IMR-90 (cell line): ENCODE measurements around the gene GAREM1. TPM values are rescaled to one million over a fixed set of nuclear protein-coding genes. Genes with fewer than 3 reads are reported as not detected.

Experiments used
- ATAC-seq: fragments of 200-7000 bp; cut with Tn5 transposase; 2 replicates; pipeline ENCODE4 v1.9.1; 2020; ENCODE audit warnings: low read depth, mild to moderate bottlenecking, moderate library complexity
- BruUV-seq: library from RNA; stranded (reverse); fragments of 400-500 nt; replicated peaks from 2 replicates; lab custom pipeline; 2021; lab: Mats Ljungman, UMichigan
- CTCF ChIA-PET: fragments of 300-600 bp; formaldehyde crosslinking; extraction: SDS; loops from one replicate; lab custom pipeline; 2021; ENCODE audit warnings: antibody characterized with exemption; lab: Yijun Ruan, JAX
- POLR2A ChIA-PET: fragments of 300-600 bp; sonication (Branson Sonifier 250); formaldehyde crosslinking; loops from one replicate; lab custom pipeline; 2022; ENCODE audit warnings: antibody characterized with exemption; ENCODE audit not compliant: unreplicated experiment; lab: Charles Lee
- DNase-seq: peaks from one replicate; pipeline ENCODE4 v3.0.0; 2013
- H2AFZ ChIP-seq: replicated peaks from 2 replicates; pipeline ENCODE3; 2013; ENCODE audit warnings: low read length, mild to moderate bottlenecking; ENCODE audit not compliant: poor library complexity
- H2AK5ac ChIP-seq: 2 replicates; pipeline ENCODE4 v1.6.1; 2013; ENCODE audit warnings: low read depth, low read length, inconsistent platforms
- H2AK9ac ChIP-seq: replicated peaks from 2 replicates; pipeline ENCODE3; 2013; ENCODE audit warnings: mild to moderate bottlenecking, low read depth, low read length, moderate library complexity; ENCODE audit not compliant: poor library complexity
- H2BK120ac ChIP-seq: 2 replicates; pipeline ENCODE4 v1.6.1; 2013; ENCODE audit warnings: low read depth, low read length, inconsistent platforms
- H2BK15ac ChIP-seq: 3 replicates; pipeline ENCODE4 v1.6.1; 2013; ENCODE audit warnings: low read depth, low read length, inconsistent platforms
- H2BK20ac ChIP-seq: 2 replicates; pipeline ENCODE4 v1.6.1; 2013; ENCODE audit warnings: low read depth, mild to moderate bottlenecking, inconsistent platforms, low read length, moderate library complexity
- H2BK5ac ChIP-seq: 2 replicates; pipeline ENCODE4 v1.6.1; 2013; ENCODE audit warnings: mild to moderate bottlenecking, low read depth, low read length, inconsistent platforms; ENCODE audit not compliant: poor library complexity, severe bottlenecking
- H3K14ac ChIP-seq: replicated peaks from 2 replicates; pipeline ENCODE4 v1.6.1; 2013; ENCODE audit warnings: low read depth, low read length, inconsistent platforms
- H3K18ac ChIP-seq: 2 replicates; pipeline ENCODE4 v1.6.1; 2013; ENCODE audit warnings: low read depth, low read length, control low read depth
- H3K23ac ChIP-seq: 2 replicates; pipeline ENCODE4 v1.6.1; 2013; ENCODE audit warnings: low read depth, low read length, inconsistent platforms
- H3K27ac ChIP-seq: 2 replicates; pipeline ENCODE4 v1.5.1; 2013; ENCODE audit warnings: mild to moderate bottlenecking, control low read depth, low read length; ENCODE audit not compliant: insufficient read depth
- H3K27me3 ChIP-seq: 2 replicates; pipeline ENCODE4 v1.6.1; 2013; ENCODE audit warnings: low read length; ENCODE audit not compliant: control insufficient read depth, insufficient read depth
- H3K36me3 ChIP-seq: 2 replicates; pipeline ENCODE4 v1.6.1; 2013; ENCODE audit warnings: low read length, mixed read lengths; ENCODE audit not compliant: control insufficient read depth, insufficient read depth
- H3K4ac ChIP-seq: 2 replicates; pipeline ENCODE4 v1.6.1; 2013; ENCODE audit warnings: low read depth, low read length, inconsistent platforms
- H3K4me1 ChIP-seq: 2 replicates; pipeline ENCODE4 v1.6.1; 2013; ENCODE audit warnings: low read length, mixed read lengths; ENCODE audit not compliant: control insufficient read depth, insufficient read depth
- H3K4me2 ChIP-seq: 2 replicates; pipeline ENCODE4 v1.6.1; 2013; ENCODE audit warnings: low read depth, mild to moderate bottlenecking, control low read depth, low read length, moderate library complexity
- H3K4me3 ChIP-seq: 2 replicates; pipeline ENCODE4 v1.5.1; 2013; ENCODE audit warnings: low read depth, mild to moderate bottlenecking, control low read depth, low read length, moderate library complexity; ENCODE audit not compliant: insufficient read depth
- H3K56ac ChIP-seq: 2 replicates; pipeline ENCODE4 v1.6.1; 2013; ENCODE audit warnings: low read length, inconsistent platforms; ENCODE audit not compliant: insufficient read depth; ENCODE audit errors: extremely low read depth
- H3K79me1 ChIP-seq, 2 experiments: 2 replicates each; pipeline ENCODE4 v1.6.1; 2013; ENCODE audit warnings: low read length in 2 of 2, inconsistent platforms in 1 of 2, low read depth in 1 of 2
- H3K9ac ChIP-seq: 2 replicates; pipeline ENCODE4 v1.6.1; 2013; ENCODE audit warnings: low read depth, low read length, control low read depth
- H3K9me1 ChIP-seq: 2 replicates; pipeline ENCODE4 v1.6.1; 2013; ENCODE audit warnings: low read length, inconsistent platforms; ENCODE audit not compliant: insufficient read depth
- H3K9me3 ChIP-seq: 2 replicates; pipeline ENCODE4 v1.6.1; 2013; ENCODE audit warnings: low read length; ENCODE audit not compliant: control insufficient read depth, insufficient read depth
- H4K20me1 ChIP-seq: 2 replicates; pipeline ENCODE4 v1.6.1; 2013; ENCODE audit warnings: low read length, inconsistent platforms; ENCODE audit not compliant: insufficient read depth
- H4K5ac ChIP-seq: 2 replicates; pipeline ENCODE4 v1.6.1; 2013; ENCODE audit warnings: mild to moderate bottlenecking, low read depth, low read length, control low read depth
- H4K8ac ChIP-seq, 2 experiments: 2 replicates each; pipeline ENCODE4 v1.6.1; 2013; ENCODE audit warnings: low read depth in 2 of 2, low read length in 2 of 2, control low read depth in 1 of 2, inconsistent platforms in 1 of 2
- H4K91ac ChIP-seq: 2 replicates; pipeline ENCODE4 v1.6.1; 2013; ENCODE audit warnings: low read depth, low read length, inconsistent platforms; ENCODE audit not compliant: insufficient read depth
- CTCF ChIP-seq: conservative IDR thresholded peaks from 2 replicates; pipeline ENCODE4 v1.5.1; 2012; ENCODE audit warnings: mild to moderate bottlenecking, low read depth, low read length, improper control_type of control experiment
- ELK1 ChIP-seq: fragments of 150-350 bp; IDR thresholded peaks from 2 replicates; pipeline ENCODE4 v1.6.1; 2016; ENCODE audit warnings: low read depth, mild to moderate bottlenecking, low read length, moderate library complexity, borderline replicate concordance
- FOS ChIP-seq: fragments of 150-350 bp; IDR thresholded peaks from 2 replicates; pipeline ENCODE4 v1.6.1; 2016; ENCODE audit warnings: low read depth, low read length
- NFE2L2 ChIP-seq: fragments of 150-350 bp; IDR thresholded peaks from 2 replicates; pipeline ENCODE4 v1.6.1; 2016; ENCODE audit warnings: low read depth, mild to moderate bottlenecking, low read length
- POLR2A ChIP-seq: IDR thresholded peaks from 2 replicates; pipeline ENCODE4 v1.6.1; 2012; ENCODE audit warnings: mild to moderate bottlenecking, low read depth, low read length
- SMC3 ChIP-seq: fragments of 150-350 bp; IDR thresholded peaks from 2 replicates; pipeline ENCODE4 v1.6.1; 2016; ENCODE audit warnings: low read depth, mild to moderate bottlenecking, antibody characterized with exemption, low read length, moderate library complexity
- USF2 ChIP-seq: fragments of 150-350 bp; IDR thresholded peaks from 2 replicates; pipeline ENCODE4 v1.6.1; 2017; ENCODE audit warnings: mild to moderate bottlenecking, antibody characterized with exemption, low read length, low read depth
- WGBS, 2 experiments: methylation state at CpG; one replicate each; pipeline versions ENCODE4 v1.1.5 to v1.1.7; 2013; ENCODE audit warnings: missing lambda C conversion rate in 2 of 2; ENCODE audit not compliant: insufficient read length in 1 of 2; ENCODE audit errors: extremely low coverage in 2 of 2; 5-methylcytosine and 5-hydroxymethylcytosine counted together
- dilution Hi-C: fragments of 300-500 bp; cut with HindIII; formaldehyde crosslinking; loops from one replicate; pipeline ENCODE4 v1.14.3; 2018; ENCODE audit warnings: low sequenced_read_pairs; ENCODE audit not compliant: unreplicated experiment
- in situ Hi-C: fragments of 300-500 bp; cut with MboI; formaldehyde crosslinking; loops from 3 replicates; pipeline ENCODE4 v1.14.3; 2019; ENCODE audit warnings: low sequenced_read_pairs, inconsistent platforms, mixed read lengths
- intact Hi-C: fragments of 100-400 bp; cut with micrococcal nuclease; formaldehyde crosslinking; loops from 2 replicates; pipeline ENCODE4 v1.10.0; 2022
- polyA plus RNA-seq, 3 experiments: library from polyadenylated mRNA; depleted of rRNA; stranded (reverse); fragments of >200 nt; gene quantifications; 2 replicates each; pipeline ENCODE4 v1.2.3, GENCODE V29; 2012; ENCODE audit warnings: low replicate concordance in 1 of 3
- total RNA-seq: library from RNA; depleted of rRNA; stranded (reverse); fragments of >200 nt; gene quantifications from 2 replicates; pipeline ENCODE4 v1.2.3, GENCODE V29; 2012

GAREM1 gene
- total and polyA plus RNA-seq, 2 of the 4 experiments (the other 2 are of a cell fraction): 1.4 to 2.3 TPM

GRCh38 chr18:32460171-32460731 is 10.4 kb downstream of the GAREM1 start:
- Histone ChIP-seq H3K27ac (no peak overlapping the region), H2BK20ac (no peak overlapping the region), H2AK5ac (no peak overlapping the region), H3K4me2 (no peak overlapping the region), H3K4me1 (no peaks in the 10 kb centered on the region), H2AK9ac (no peak overlapping the region), H3K9me3 (no peaks in the 10 kb centered on the region), H3K56ac (no peak overlapping the region), H3K14ac (no peak overlapping the region), H4K91ac (no peak overlapping the region), H2BK15ac (no peak overlapping the region), H3K36me3 (no peaks in the 10 kb centered on the region), H3K23ac (no peak overlapping the region), H3K79me1 (no peaks in the 10 kb centered on the region), H2BK120ac (no peak overlapping the region), H2BK5ac (no peak overlapping the region), H3K4ac (no peak overlapping the region), H3K27me3 (no peaks in the 10 kb centered on the region), H4K5ac (no peak overlapping the region), H3K9me1 (no peaks in the 10 kb centered on the region; the same call in 1 of the 2 replicates), H3K9ac (no peak overlapping the region), H2AFZ (no peak overlapping the region), H3K4me3 (no peak overlapping the region), H4K20me1 (no peaks in the 10 kb centered on the region), H3K18ac (no peak overlapping the region), H4K8ac (no peak overlapping the region)
- dilution Hi-C loops (loop anchor here (25.0 kb wide), 1 partner anchor 173 kb away; no protein-coding TSS in a partner anchor), intact Hi-C loops (no loop called here), in situ Hi-C loops (no loop called here)
- POLR2A ChIA-PET: no interaction called here
- TF ChIP-seq POLR2A: no peak
- no peak for TF ChIP-seq SMC3
- TF ChIP-seq USF2: no peak
- TF ChIP-seq NFE2L2: no peak
- TF ChIP-seq ELK1: no peak
- TF ChIP-seq CTCF: no peak
- TF ChIP-seq FOS: no peak
- ATAC-seq (no peak), DNase-seq (no peak)
- CTCF ChIA-PET: interaction anchor here (0.6 to 1.4 kb wide), 3 partner anchors 10 to 171 kb away, joined by 3 to 5 read pairs (median 4); partner anchors contain the start of gene GAREM1
- WGBS, 2 experiments: 100% methylated on average over 1 of the region's 4 CpGs; no CpG with 5 or more reads in 1 of the 2 experiments
- no TSS peak for BruUV-seq
